ENCODE results near the gene C4BPA.
A peak's percentile ranks its signal among the peaks of the same experiment; 100 is the strongest.

The C4BPA gene

GRCh38 chr1:207078578-207079132 is 25.4 kb upstream of the C4BPA start:
- no peak for TF ChIP-seq CTCF (IDR thresholded peaks at IDR 0.05)

- TF ChIP-seq CTCF (IDR thresholded peaks at IDR 0.05) = no peak
Observed at GRCh38 chr1:207079706-207080241, 24.3 kb upstream of the C4BPA start.

GRCh38 chr1:207081088-207081487 is 22.9 kb upstream of the C4BPA start:
- TF ChIP-seq CTCF (IDR thresholded peaks at IDR 0.05) = no peak

GRCh38 chr1:207081806-207082205 is 22.2 kb upstream of the C4BPA start:
- no peak for TF ChIP-seq CTCF (IDR thresholded peaks at IDR 0.05)

- no peak for TF ChIP-seq CTCF (IDR thresholded peaks at IDR 0.05)
Observed at GRCh38 chr1:207084232-207084631, 19.8 kb upstream of the C4BPA start.

- peak; percentile 65 for TF ChIP-seq CTCF (IDR thresholded peaks at IDR 0.05)
Observed at GRCh38 chr1:207084701-207085180, 19.3 kb upstream of the C4BPA start.

GRCh38 chr1:207085887-207086286 is 18.1 kb upstream of the C4BPA start:
- no peak for TF ChIP-seq CTCF (IDR thresholded peaks at IDR 0.05)

- no peak for TF ChIP-seq CTCF (IDR thresholded peaks at IDR 0.05)
Observed at GRCh38 chr1:207088161-207088560, 15.9 kb upstream of the C4BPA start.

Data from LNCAP (cell line).